ENCODE data around the gene ZNF524.

The ZNF524 gene

GRCh38 chr19:55618426-55618825, 18.3 kb downstream of the ZNF524 start:
- TF ChIP-seq SIN3A (IDR thresholded peaks at IDR 0.05; ENCODE audit: borderline replicate concordance, insufficient read depth, low read length) (no peak), POLR2AphosphoS5 (IDR thresholded peaks at IDR 0.05; ENCODE audit: low read depth, low read length) (no peak), TAF1 (IDR thresholded peaks at IDR 0.05; ENCODE audit: borderline replicate concordance, insufficient read depth, low read length) (no peak), FOXP2 (optimal IDR thresholded peaks at IDR 0.05; ENCODE audit: borderline replicate concordance, extremely low read depth, extremely low read length, insufficient read depth) (no peak), REST (IDR thresholded peaks at IDR 0.05; ENCODE audit: insufficient read depth in 1 of 2, low read depth in 2 of 2, low read length in 2 of 2) (no peak)

- TF ChIP-seq REST (IDR thresholded peaks at IDR 0.05; ENCODE audit: insufficient read depth in 1 of 2, low read depth in 2 of 2, low read length in 2 of 2): no peak
- TF ChIP-seq SIN3A (IDR thresholded peaks at IDR 0.05; ENCODE audit: borderline replicate concordance, insufficient read depth, low read length): no peak
- TF ChIP-seq FOXP2 (optimal IDR thresholded peaks at IDR 0.05; ENCODE audit: borderline replicate concordance, extremely low read depth, extremely low read length, insufficient read depth): no peak
- no peak for TF ChIP-seq TAF1 (IDR thresholded peaks at IDR 0.05; ENCODE audit: borderline replicate concordance, insufficient read depth, low read length)
- TF ChIP-seq POLR2AphosphoS5 (IDR thresholded peaks at IDR 0.05; ENCODE audit: low read depth, low read length): no peak
These were observed 19.2 kb downstream of the ZNF524 start for GRCh38 chr19:55619286-55619685.

GRCh38 chr19:55620410-55621204, 20.5 kb downstream of the ZNF524 start:
- TF ChIP-seq FOXP2 (optimal IDR thresholded peaks at IDR 0.05; ENCODE audit: borderline replicate concordance, extremely low read depth, extremely low read length, insufficient read depth) (no peak), REST (IDR thresholded peaks at IDR 0.05; ENCODE audit: insufficient read depth in 1 of 2, low read depth in 2 of 2, low read length in 2 of 2) (no peak)

GRCh38 chr19:55621205-55621672, 21.2 kb downstream of the ZNF524 start:
- TF ChIP-seq SIN3A (IDR thresholded peaks at IDR 0.05; ENCODE audit: borderline replicate concordance, insufficient read depth, low read length) (no peak), TAF1 (IDR thresholded peaks at IDR 0.05; ENCODE audit: borderline replicate concordance, insufficient read depth, low read length) (no peak), FOXP2 (optimal IDR thresholded peaks at IDR 0.05; ENCODE audit: borderline replicate concordance, extremely low read depth, extremely low read length, insufficient read depth) (no peak), REST (IDR thresholded peaks at IDR 0.05; ENCODE audit: insufficient read depth in 1 of 2, low read depth in 2 of 2, low read length in 2 of 2) (no peak), POLR2AphosphoS5 (IDR thresholded peaks at IDR 0.05; ENCODE audit: low read depth, low read length) (no peak)
